ENCODE data around the gene ST13.
"Not testable (repeated sequence)": the region's sequence is repeated elsewhere in the genome, so short reads cannot be mapped to it uniquely, and the experiment has no call there.

Gene ST13

DNA sequence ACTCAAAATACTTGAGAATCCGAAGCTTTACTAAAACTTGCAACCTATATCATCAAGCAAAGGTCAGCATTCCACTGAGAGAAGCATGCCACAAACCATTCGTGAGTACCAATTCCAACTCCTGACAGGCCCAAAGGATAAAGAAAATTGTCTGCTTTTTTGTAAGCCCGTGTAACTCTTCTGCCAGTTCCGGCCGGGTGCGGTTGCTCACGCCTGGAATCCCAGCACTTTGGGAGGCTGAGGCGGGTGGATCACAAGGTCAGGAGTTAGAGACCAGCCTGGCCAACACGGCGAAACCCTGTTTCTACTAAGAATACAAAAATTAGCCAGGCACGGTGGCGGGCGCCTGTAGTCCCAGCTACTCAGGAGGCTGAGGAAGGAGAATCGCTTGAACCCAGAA lies 74.7 kb downstream of the ST13 start:
- DNase-seq (ENCODE audit: low read depth) = not testable (repeated sequence)

Measured in fibroblast of the conjunctiva (primary cell).